Measurements from ENCODE around the gene SIVA1.

SIVA1 gene

DNA sequence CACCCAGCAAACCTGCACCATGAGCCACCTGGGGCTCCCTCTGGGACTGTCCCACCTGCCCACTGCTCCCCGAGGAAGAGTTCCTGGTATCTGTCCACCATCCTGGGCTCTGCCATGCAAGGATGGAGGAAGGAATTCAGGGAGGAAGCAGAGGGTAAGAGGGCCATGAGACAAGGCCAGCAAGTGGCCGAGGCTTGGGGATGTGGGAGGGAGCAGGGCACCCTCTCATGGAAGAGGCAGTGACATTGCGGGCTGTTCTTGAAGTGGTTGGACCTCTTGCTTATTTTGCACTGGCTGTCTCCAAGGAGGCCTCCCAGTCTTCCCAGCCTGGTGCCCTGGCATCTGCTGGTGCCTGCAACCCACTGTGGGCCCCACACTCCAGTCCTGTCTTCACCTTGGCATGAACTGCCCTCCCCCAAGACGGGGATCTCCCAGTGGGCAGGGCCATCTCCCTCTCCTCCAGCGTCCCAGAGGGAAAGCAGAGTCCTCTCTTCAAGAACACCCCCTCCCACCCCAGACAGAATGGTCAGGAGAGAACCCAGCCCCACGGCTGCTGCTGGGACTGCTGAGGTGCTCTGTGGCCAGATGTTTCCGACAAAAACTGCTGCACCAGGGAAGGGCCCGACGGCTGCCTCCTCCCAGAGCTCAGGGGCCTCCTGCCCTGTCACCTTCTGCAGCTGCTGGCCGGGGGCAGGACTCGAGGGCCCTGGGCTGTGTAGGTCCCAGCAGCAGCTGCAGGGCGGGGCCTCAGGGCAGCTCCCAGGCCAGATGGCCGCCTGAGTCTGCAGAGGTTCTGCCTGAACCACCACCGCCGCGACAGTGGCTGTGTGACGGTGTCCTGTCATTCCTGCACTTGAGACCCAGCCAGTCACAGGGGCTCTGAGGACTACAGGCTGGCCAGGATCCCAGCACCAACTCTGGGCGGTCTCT, 44.4 kb downstream of the SIVA1 start:
- no peak for DNase-seq (ENCODE audit: low read depth in 2 of 2)

DNA sequence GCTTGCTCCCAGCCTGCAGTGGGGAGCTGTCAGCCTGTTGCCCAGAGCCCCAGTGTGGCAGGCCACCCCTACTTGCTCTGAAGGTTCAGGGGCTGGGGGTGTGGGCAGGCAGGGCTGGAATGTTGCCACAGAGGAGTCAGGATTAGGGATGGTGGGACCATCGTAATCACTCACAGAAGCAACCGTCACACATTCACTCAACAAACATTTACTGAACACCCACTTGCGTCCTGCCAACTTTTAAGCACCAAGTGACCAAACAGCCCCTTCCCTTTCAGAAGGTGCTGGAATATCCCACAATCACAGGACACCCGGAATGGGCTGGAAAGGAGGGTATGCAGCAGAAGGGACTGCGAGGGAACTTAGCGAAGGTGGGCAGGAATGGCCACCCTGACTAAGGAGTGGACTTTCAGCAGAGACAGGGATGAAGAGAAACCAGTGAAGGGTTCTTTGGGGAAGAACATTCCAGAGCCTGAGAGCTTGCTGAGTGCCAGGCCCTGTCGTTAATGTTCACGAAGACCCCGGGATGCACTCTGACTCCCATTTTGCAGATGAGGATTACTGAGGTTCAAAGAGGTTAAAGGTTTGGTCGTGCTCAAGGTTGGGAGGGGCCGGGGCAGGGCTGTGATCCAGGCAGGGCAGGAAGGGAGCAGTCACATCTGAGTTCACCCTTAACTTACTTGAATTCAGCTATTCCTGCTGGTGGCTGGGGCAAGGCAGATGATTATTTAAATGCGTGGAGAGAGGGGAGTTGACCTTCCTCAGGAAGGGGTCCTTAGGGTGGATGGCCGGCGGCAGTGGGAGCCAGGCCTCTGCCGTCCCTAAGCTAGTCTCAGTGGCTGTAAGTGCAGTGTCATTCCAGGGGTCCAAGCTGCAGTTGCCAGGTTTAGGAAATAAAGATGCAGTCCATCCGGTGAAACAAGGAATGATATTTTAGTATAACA, 45.6 kb downstream of the SIVA1 start:
- no peak for DNase-seq (ENCODE audit: low read depth in 2 of 2)

DNA sequence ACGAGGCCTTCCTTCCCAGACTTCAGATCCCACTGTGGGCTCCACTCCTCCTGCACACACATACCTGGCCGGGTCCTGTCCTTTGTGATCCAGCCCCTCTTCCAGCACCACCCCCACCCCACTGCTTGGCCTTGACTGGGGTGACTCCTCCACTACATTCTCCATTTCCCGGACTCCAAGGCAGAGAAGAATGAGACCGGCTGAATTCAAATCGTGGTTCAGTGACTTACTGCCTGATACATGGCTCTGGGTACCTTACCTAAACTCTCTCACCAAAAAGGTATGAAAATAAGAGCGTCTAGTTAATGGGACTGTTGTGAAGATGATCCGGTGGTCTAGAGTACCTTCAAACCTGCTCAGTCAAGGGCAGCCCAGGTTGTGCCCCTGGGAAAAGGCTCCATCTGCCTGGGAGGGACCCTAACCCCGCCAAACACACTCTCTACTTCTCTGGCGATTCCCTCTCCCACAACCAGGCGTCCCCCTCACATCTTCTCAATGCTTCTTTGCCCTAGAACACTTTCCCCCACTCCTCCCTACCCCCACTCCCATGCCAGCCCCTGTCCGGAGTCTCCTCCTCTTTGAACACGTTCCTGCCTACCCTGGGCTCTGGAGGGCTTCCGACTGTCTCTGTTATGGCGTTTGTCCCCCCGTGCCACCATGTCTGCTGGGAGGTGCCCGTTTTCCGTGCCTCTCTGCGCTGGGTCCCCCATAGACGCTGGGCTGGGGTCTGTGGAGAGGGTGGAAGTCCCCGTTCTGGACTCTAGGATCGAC, 46.5 kb downstream of the SIVA1 start:
- DNase-seq (ENCODE audit: low read depth in 2 of 2): no peak

DNA sequence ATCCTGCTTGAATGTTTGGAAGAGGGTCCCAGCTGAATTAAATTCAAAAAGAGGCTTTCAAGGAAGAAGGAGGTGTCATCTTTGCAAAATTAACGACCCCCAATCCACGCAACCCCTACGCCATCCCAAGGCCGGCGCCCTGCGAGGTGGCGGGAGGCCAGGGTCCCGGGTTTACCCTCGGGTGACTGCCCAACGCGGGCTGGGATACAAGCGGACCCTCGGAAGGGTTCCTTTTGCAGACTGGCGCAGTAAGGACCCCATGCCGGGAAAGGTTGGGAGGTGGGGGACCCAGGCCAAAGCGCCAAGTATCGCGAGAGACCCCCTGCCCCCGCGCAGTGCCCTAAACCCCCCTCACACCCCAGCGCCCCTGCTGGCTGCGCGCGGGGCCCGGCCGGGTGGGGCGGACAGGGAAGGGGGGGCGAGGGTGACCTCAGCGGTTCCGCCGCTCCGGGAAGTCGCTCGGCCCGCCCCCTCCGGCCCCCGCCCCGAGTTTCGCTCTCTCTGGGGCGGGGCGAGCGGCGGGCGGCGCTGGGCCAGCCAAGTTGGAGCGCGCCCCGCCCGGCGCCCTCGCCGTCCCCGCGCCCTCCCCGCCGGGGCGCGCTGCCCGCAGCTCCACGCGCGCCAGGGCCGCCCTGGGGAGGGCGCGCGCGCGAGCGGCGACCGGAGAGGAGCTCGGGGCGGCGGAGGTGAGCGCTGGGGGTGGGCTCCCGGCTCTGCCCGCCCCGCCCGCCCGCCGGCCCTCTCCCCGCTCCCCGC, 47.2 kb downstream of the SIVA1 start:
- DNase-seq (ENCODE audit: low read depth in 2 of 2): peak; percentile 59 to 74

DNA sequence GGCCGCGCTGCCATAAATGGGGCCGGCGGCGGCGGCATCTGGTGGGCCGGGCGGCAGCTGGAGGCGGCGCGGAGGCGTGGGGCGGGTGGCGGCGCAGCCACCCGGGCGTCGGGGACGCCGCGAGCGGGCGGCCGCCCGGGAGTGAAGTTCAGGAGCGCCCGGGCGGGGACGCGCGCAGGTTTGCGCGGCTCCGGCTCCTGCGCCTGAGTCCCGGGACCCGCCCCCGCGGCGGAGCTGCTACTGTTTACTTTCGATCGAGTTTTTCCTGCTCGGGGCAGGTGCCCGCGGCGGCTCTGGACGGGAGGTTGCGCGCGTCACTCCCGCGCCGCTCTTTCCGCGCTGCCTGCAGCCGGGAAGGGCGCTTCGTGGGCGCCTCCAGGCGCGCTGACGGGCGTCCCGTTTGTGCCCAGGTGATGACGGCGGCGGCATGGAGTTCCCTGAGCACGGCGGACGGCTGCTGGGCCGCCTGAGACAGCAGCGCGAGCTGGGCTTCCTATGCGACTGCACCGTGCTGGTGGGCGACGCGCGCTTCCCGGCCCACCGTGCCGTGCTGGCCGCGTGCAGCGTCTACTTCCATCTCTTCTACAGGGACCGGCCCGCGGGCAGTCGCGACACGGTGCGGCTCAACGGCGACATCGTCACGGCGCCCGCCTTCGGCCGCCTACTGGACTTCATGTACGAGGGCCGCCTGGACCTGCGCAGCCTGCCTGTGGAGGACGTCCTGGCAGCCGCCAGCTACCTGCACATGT, 48.0 kb downstream of the SIVA1 start, which contains the start of gene ZBTB42:
TSS of gene ZBTB42 (plus strand) at position 331 of the 749 bp plus-strand sequence. CDS start at position 428, 97 bp downstream.
- peak; percentile 34 to 50 for DNase-seq (ENCODE audit: low read depth in 2 of 2)

DNA sequence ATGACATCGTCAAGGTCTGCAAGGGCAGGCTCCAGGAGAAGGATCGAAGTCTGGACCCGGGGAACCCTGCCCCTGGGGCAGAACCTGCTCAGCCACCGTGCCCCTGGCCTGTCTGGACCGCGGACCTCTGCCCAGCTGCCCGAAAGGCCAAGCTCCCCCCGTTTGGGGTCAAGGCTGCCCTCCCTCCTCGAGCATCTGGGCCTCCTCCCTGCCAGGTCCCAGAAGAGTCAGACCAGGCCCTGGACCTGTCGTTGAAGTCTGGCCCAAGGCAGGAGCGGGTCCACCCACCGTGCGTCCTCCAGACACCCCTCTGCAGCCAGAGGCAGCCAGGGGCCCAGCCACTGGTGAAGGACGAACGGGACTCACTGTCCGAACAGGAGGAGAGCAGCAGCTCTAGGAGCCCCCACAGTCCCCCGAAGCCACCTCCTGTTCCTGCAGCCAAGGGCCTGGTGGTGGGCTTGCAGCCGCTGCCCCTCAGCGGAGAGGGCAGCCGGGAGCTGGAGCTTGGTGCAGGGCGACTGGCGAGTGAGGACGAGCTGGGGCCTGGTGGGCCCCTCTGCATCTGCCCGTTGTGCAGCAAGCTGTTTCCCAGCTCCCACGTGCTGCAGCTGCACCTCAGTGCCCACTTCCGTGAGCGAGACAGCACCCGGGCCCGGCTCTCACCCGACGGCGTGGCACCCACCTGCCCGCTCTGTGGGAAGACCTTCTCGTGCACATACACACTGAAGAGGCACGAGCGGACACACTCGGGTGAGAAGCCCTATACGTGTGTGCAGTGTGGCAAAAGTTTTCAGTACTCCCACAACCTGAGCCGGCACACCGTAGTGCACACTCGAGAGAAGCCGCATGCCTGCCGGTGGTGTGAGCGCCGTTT, 48.8 kb downstream of the SIVA1 start:
- no peak for DNase-seq (ENCODE audit: low read depth in 2 of 2)

DNA sequence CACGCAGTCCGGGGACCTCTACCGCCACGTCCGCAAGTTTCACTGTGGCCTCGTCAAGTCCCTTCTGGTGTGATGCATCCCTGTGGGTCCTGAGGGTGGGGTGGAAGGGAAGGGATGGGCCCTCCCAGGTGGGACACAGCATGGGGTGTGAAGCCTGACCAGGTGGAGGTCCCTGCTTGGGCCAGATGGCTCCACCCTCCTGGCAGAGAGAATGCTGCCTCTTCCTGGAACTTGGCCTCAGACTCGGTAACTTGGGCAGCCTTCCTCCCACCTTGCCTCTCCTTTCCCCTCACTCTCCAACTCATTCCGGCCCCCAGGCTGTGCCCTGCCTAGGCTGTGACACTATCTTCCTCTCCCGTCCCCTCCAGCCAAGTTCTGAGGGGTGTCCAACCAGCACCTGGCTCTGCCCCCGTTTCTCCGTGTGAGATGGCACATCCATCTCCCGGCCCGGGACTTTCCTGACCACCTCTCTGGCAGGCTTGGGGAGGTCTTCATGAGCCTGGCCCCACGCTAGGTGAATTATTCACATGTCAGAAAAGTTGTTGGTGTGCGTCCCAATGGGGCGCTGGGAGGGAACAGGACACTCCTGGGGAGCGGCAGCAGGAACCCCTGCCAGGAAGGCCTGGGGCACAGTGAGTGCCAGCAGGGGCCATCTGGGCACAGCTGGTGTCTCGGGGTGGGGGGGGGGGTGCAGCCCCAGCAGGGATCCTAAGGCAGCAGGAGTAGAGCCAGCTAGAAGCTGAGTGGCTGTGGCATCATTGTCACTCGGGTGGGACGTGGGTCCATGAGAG, 49.6 kb downstream of the SIVA1 start:
- DNase-seq (ENCODE audit: low read depth in 2 of 2): no peak

DNA sequence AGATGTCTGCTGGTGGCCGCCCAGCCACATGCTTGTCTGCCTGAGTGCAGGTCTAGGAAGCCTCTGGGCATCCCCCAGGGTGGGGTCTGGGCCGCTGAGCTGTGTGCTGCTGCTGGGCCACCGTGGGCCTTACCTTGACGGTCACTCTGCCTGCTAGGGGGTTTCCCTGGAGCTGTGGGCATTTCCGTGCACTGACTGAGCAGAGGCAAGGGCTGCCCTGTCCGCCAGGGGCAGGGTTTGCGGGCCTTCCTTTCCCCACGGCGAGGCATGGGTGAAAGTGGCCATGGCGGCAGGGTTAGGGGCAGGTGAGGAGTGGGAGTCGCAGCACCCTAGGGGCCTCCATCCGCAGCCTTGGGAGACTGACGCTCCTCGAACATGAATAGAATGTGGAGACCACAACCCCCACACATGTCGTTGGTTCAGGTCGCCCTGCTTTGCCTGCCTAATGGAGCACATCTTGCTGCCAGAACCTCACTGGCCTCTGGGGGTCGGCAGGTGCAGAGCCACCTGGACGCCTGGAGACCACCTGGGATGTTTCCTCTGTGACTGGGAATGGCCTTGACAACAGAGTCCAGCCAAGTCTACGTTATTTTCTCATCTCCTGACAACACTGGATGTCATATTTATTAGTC, 50.4 kb downstream of the SIVA1 start:
- DNase-seq (ENCODE audit: low read depth in 2 of 2): no peak

DNA sequence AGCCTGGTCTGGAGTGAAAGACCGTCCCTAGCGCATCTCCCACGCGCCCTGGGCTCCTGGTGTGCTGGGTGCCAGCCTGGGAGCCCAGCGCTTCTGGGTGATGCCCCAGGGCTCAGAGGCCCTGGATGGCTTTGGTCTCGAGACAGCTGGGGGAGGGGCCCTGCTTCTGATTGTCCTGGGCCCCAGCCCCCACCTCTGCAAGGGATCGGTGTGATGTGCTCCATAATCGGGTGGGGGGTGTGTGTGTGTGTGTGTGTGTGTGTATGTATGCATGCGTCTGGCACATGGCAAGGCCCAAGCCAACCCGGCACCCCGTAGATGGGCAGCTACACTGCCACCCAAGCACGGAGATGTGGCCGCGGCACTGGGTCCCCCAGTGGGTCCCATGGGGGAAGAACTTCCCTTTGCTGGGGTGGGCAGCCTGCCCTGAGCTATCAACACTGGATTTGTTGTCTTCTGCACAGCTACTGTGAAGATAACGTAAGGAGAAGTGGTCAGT, 51.0 kb downstream of the SIVA1 start:
- DNase-seq (ENCODE audit: low read depth in 2 of 2): no peak

DNA sequence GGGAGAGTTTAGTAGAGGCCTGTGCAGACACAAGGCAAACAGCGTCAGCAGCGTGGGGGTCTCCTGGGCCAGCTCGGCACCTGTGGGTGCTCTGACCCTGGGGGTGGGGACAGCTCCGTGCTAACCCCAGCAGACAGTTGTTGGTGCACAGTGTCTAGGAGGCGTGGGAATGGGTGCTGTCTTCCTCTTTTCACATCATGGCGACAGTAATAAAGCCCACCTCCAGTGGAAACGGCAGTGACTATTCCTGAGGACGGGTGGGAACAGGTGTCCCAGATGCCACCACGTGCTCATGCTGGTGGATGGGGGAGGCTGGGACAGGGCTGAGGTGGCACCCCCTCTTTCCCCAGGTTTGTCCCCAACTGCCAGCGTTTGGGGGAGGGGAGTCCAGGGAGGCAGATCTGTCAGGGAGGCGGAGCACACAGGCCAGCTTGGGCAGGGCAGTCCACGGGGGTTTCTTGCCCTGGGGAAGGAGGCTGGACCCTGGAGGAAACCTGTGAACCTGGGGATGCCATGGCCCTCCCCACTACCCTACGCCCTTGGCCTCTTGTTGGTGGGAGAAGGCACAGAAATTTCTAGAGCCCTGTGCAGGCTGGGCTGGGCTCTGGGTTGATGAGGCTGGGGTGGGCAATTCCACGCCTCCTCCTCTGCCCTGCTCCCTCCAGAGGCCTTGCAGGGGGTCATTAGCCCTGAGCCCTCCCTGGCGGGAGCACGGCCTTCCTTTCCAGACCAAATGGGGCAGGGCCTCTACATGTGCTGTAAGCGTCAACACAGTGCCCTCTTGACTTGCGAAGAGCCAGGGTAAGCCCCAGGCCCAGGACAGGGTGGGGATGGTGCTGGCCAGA, 51.8 kb downstream of the SIVA1 start:
- no peak for DNase-seq (ENCODE audit: low read depth in 2 of 2)

DNA sequence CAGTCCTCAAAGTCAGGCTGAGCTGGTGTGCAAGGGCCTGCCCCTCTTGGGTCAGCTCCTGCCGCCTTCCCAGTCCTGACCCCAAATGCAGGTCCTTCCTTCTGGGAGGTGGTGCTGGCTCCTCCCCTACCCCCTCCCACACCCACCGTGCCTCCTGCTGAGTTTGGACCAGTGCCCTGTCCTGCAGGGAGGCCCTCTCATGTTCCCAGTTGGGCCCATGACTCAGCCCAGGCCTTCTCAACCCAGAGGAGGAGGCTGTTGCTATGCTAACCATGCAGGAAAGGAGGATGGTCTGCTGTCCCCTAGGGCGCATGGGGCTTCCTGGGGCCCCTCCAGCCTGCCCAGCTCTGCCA, 52.4 kb downstream of the SIVA1 start:
- DNase-seq (ENCODE audit: low read depth in 2 of 2): no peak

DNA sequence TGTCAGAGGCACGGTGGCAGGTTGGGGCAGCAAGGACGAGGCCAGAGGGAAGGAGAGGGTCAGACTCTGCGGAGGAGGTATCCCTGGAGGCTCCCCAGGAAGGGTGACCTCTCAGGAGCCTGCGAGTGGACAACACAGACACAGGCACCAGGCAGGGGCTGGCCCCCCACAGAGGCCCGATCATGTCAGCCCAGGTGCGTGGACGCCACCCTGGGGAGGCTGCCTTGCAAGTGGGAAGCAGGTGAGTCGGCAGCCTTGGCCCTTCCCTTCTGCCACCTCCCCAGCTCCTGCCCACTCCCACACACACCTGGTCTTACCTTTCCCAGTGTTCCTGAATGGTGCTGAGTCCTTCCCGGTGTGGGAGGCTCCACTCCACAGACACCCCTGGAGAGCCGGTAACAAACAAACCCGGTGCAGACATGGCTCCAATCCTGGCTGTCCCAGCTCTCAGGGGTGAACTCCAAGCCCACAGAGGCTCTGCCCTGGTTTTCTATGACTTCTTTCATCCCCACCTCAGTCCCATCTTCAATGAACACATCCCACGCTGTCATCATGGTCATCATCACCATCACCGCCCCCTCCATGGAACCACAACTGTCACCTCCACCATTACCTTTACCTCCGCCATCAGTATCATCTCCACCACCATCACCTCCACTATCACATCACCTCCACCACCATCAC, 53.1 kb downstream of the SIVA1 start:
- no peak for DNase-seq (ENCODE audit: low read depth in 2 of 2)

DNA sequence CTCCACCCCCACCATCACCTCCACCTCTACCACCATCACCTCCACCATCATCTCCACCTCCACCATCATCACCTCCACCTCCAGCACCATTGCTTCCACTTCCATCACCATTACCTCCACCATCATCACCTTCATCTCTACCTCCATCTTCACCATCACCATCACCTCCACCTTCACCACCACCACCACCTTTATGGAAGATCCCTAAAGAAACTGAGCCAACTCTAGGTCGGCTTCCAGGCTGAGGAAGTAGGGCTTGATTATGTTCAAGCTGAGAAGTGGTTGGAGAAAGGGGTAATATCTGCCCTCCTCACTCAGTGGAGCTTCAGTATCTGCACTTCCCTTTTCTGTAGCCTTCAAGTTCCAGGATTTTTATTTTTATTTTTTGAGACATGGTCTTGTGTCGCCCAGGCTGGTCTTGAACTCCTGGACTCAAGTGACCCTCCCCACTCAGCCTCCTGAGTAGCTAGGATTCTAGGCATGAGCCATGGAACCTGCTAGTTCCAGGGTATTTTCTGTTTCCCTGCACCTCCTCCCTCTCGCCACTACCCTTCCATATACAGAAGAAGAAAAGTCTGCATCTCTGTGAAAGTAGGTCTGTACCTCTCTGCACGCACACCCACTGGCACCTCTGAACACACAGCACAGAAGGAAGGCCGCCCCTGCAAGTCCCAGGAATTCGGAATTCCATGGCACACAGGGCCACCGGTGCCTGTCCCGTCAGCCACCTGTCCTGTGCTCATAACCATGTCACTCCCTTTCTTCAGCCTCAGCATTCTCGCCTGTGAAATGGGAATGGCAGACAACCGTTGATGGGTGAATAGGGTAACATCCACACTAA, 53.9 kb downstream of the SIVA1 start:
- no peak for DNase-seq (ENCODE audit: low read depth in 2 of 2)

DNA sequence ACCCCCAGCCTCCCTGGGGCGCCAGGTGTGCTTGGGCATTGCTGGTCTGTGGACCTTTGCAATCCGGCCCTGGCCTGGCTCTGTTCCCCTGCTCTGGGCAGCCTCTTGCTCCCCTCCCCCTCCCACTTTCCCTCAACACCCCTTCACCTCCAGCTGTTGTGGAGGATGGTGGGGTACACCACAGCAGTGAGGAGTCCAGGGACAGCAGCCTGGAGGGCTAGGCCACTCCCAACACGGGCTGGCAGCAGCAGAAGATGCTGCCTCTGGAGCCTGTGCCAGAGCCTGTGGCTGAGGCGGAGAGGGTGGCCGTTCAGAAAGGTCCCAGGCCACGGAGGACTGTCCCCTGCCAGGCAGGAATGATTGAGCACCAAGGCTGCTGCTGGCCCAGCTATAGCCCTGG, 55.5 kb downstream of the SIVA1 start:
- DNase-seq (ENCODE audit: low read depth in 2 of 2): no peak

All from stimulated activated CD8-positive, alpha-beta memory T cell treated with anti-CD3 and anti-CD28 coated beads, Interleukin-7, amount 100 ng/mL, for 1 hour (primary cell).